Right ventricle myocardium inferior (tissue), 1 donor: ENCODE measurements around the gene EXOSC5. TPM values are rescaled to one million over a fixed set of nuclear protein-coding genes. Genes with fewer than 3 reads are reported as not detected.
A peak's percentile ranks its signal among the peaks of the same experiment; 100 is the strongest.
"Not testable (repeated sequence)": the region's sequence is repeated elsewhere in the genome, so short reads cannot be mapped to it uniquely, and the experiment has no call there.

Experiments
- ATAC-seq: fragments of 200-7000 bp; cut with Tn5 transposase; one replicate; pipeline ENCODE4 v1.9.1; 2020; ENCODE audit warnings: mild to moderate bottlenecking, moderate library complexity
- DNase-seq: peaks from one replicate; pipeline ENCODE4 v3.0.0; 2021; ENCODE audit errors: missing footprints
- intact Hi-C: fragments of 100-400 bp; cut with DNase I; formaldehyde crosslinking; loops from one replicate; pipeline ENCODE4 v1.11.0; 2022
- total RNA-seq: library from RNA; stranded (reverse); fragmentation: NEBNext Ultra II Directional; extraction: Animal tissue kit (Norgen Biotek cat#: 25700); gene quantifications from one replicate; pipeline ENCODE4 v1.2.1, GENCODE V29; 2021
- donor health status: DM: no; HTN: yes; CAD: no; lungs with severe emphysema.

EXOSC5 gene
- total RNA-seq, 1 donor from 2014 or later: 17.1 TPM

DNA sequence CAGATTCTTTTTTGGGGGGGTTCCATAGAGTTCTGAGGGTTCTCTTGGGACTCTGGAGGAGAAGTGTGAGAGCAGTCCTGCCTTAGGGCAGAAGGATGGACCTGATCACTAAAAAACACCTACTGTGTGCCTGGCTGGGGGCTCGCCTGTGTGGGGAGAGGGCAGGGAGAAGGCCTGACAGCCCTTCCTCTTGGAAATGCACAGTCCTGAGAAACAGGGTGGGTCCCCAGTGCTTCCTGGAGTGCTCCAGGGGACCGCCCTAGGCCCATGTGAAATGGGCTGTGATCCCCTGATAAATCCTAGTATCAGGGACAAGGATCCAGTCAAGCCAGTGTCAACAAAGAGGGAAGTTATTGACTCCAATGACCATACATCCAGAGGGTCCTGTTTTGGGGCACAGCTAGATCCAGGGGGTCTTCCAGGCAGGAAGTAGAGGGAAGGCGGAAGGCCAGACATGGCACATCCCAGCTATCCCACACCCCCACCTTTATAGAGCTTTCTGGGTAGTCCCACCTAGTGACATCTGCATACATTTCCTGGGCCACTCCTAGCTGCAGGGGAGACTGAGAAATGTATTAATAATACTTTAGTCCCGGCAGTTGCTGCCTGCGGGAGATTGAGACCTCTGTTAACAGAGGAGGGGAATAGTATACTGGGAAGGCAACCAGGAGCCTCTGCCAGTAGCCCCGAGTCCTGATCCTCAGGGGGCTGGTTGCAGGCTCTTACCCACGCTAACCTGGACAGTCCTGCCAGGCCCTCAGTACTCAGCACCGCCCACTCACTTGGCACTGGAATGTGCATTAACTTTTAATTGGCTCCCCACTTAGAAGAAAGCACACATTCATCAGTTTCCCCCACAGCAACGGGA, 14.2 kb upstream of the EXOSC5 start:
- intact Hi-C loops: no loop called here
- no peak for DNase-seq
- ATAC-seq: peak; percentile 2

DNA sequence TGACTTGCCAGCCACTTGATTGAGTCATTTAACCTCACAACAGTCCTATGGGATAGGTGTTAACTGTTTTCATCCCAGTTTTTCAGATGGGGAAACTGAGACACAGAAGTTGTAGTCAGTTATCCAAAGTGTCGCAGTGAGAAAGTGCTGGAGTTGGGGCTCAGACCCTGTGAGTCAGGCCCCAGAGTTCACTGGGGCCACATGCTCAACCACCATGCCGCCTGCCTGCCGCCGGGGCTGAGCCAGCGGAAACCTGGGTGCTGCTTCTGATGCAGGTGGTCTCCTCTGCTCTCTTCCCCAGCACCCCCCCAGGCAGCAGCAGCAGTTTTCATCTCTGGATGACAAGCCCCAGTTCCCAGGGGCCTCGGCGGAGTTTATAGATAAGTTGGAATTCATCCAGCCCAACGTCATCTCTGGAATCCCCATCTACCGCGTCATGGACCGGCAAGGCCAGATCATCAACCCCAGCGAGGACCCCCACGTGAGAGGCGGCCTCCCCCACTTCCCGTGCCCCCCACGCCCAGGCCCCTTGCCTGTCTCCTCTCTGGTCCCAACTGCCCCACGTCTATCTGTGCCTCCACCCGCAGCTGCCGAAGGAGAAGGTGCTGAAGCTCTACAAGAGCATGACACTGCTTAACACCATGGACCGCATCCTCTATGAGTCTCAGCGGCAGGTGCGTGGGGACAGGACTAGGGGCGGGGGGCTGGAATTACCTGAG, 13.3 kb upstream of the EXOSC5 start:
- ATAC-seq (no peak), DNase-seq (no peak)
- intact Hi-C loops: no loop called here

DNA sequence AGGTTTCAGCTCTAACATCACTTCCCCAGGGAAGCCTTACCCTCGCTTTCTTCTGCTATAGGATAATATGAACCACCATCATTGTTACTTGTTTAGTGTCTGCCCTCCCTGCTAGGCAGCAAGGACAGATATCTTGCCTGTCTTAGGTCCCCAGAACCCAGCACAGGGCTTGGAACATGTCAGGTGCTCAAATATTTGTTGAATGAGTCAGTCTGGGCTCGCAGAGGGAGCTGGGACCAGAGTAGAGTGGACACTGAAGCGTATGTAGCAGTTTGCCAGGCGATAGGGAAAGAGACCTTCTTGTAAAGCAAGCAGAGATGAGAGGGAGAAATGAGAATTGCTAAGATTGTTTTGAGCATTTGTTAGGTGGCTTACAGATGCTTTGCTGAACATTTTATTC, 12.1 kb upstream of the EXOSC5 start:
- intact Hi-C loops: no loop called here
- no peak for DNase-seq

DNA sequence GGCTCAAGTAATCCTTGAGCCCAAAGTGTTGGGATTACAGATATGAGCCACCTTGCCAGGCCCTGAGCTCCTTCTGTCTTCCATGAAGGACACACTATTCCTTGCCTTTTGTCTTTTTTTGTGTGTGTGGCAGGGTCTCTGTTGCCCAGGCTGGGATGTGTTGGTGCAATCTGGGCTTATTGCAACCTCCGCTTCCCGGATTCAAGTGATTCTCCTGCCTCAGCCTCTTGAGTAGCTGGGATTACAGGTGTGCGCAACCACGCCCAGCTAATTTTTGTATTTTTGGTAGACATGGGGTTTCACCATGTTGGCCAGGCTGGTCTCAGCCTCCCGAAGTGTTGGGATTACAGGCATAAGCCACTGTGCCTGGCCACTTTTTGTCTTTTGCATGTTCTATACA, 11.7 kb upstream of the EXOSC5 start:
- ATAC-seq, DNase-seq, intact Hi-C loops: not testable (repeated sequence)

More for the DNA sequence above, 12.1 kb upstream of the EXOSC5 start:
- peak; percentile 72 for ATAC-seq

DNA sequence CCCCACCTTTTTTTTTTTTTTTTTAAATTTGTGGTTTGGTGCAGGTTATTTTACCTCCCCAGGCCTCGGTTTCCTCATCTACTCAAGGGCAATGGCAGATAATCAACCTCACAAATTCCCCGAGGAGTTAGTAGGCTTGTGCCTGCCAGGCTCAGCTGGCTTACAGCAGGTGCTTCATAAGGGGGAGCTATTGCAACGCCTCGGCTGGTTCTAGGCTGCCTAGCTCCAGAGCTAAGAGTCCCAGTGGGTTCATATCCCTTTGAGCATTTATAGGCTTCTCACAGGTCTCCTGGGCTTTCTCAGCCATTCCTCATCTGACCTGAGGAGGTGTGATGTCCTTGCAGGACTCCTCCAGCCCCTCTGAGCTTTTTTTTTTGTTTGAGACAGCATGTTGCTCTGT, 11.1 kb upstream of the EXOSC5 start:
- DNase-seq (no peak), ATAC-seq (no peak)
- intact Hi-C loops: no loop called here

DNA sequence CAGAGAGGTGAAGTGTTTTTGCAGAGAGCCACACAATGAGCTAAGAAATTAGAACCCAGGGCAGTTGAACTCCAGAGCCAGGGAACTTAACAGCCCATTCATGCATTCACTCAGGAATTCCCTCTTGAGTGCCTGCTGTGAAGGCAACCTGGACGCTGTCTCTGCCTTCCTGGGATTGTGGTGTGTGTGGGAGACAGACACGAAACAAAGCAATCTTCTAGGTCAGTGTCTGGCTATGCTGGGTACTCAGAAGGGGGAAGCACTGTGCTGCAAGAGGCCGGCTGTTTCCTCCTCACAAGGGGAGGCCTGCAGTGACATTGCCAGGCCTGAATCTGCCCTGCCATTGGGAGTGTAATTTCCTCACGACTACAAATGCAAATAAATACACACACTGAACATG, 10.1 kb upstream of the EXOSC5 start:
- intact Hi-C loops: no loop called here
- ATAC-seq: peak; percentile 35
- no peak for DNase-seq

DNA sequence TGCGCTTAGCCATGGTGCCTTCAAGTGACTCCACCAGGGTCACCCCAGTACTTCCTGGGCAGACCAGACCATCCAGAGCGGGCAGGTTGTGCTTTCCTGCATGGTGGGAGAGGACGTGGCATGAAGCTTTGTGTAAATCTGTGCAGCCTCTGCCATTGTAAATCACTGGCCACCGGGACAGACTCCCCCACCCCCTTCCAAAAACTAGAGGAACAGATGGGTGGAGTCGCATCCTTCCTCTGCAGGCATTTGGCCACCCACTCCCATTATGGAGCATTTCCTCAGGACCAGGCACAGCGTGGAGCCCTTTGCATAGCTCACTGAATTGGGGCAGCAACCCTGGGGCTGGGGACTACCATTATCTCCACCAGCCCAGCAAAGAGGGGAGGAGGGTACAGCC, 8.6 kb upstream of the EXOSC5 start:
- ATAC-seq (no peak), DNase-seq (no peak)
- intact Hi-C loops: no loop called here

DNA sequence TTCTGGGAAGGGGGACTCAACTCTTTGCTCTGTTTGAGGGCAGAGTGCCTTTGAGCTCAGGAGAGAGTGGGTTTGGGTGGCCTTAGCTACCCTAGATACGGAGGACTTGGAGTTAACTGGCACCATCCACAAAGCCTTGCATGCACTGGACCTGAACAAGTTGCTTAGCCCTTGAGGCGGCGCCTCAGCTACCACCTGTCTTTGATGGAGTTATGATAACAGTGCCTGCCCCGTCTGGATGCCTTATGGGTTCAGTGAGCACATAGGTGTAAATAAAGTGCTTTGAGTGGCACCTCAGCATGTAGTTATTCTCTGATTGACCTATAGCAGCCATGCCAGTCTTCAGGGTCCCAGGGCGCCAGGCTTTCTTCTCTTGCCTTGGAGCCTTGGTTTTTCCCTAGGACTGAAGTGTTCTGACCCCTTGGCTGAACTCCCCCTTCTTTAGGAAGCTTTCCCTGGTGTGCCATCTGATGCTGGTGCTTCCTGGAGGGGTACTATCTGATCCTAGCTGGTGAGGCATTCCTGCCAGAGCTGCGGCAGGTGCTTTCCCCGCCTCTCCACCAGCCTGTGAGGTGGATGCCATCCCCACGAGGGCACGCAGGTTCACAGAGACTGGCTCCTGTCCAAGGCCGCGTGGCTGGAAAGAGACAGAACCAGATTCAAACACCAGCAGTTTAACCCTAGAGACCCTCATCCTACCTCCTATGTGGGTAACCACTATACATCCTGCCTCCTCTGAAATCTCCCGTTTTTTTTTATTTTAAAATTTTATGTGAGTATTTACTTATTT, 6.2 kb upstream of the EXOSC5 start:
- DNase-seq (no peak), ATAC-seq (no peak)
- intact Hi-C loops: no loop called here

DNA sequence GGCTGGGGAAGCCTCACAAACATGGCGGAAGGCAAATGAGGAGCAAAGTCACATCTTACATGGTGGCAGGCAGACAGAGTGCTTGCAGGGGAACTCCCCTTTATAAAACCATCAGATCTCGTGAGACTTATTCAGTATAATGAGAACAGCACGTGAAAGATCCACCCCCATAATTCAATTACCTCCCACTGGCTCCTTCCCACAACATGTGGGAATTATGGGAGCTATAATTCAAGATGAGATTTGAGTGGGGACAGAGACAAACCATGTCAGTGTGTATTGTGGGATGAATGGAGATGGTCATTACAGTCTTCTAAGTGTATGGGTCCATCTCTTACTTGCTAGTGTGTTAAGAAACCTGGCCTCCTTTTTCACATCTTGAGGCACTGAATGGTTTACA, 4.9 kb upstream of the EXOSC5 start:
- ATAC-seq (no peak), DNase-seq (no peak)
- intact Hi-C loops: no loop called here

DNA sequence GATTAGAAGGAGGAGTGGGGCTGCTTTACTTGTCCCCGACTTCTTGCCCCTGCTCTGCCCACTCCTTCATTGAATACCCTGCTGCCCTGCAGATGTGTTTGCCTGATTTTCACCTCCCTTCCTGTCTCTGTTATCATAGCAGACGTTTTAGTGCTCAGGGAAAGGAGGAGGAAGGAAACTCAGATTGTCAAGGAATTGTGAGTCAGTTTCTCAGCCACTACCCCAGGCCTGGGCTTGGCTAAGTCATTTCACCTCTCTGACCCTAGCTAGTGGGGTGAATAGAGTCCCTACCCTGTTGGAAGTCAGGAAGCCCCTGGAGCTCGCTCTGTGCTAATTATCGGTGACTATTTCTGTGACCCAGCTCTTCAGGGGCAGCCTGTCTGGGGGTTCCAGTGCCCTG, 4.3 kb upstream of the EXOSC5 start:
- no peak for ATAC-seq
- intact Hi-C loops: no loop called here
- no peak for DNase-seq

DNA sequence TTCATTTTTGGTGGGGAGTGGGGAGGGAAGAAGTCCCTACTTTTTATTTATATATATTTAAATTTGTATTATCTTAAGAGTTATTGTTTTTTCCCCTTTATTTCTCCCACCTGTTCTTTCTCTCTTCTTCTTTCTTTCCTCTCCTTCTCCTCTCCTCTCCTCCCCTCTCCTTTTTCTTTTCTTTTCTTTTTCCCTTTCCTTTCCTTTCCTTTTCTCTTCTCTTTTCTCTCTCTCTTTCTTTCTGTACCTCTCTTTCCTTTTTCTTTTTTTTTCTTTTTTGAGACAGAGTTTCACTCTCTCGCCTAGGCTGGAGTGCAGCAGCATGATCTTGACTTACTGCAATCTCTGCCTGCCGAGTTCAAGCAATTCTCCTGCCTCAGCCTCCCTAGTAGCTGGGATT, 2.4 kb upstream of the EXOSC5 start:
- intact Hi-C loops: no loop called here
- DNase-seq: no peak
- ATAC-seq: no peak

DNA sequence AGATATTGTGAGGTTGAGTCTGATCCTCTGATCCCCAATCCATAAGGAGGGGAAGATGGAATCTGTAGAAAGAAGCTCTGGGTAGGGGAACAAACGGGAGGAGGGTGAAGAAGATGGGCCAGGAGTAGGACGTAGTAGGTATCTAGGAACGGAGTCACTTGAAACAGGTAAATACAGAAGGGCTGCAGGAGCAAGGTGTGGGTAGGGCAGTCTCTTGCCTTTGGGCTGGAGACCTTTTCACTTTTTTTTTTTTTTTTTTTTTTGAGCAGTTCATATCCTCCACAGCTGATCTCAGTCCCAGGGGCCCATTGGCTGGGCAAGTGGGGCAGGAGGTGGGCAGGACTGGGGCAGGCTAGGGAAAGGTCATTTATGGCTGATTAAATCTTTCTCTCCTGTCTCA, 1.9 kb upstream of the EXOSC5 start:
- DNase-seq (no peak), ATAC-seq (no peak)
- intact Hi-C loops: no loop called here

DNA sequence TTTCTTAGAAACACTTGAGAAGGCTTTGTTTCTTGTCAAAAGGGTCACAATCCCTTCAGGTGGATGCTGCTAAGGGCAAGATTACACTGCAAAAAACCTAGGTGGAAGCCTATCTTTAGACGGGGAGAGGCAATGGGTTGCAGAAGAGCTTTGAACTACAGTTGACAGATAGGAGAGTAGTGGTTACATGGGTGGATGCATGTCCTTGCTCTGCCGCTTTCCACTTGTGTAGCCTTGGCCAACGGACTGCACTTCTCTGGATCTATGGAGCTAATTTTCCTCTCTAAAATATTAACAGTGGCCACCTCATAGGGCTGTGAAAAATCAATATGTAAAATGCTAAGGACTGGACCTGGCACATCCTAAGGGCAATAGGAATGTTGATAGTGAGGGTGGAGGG, 1.4 kb upstream of the EXOSC5 start:
- DNase-seq (no peak), ATAC-seq (no peak)
- intact Hi-C loops: no loop called here

DNA sequence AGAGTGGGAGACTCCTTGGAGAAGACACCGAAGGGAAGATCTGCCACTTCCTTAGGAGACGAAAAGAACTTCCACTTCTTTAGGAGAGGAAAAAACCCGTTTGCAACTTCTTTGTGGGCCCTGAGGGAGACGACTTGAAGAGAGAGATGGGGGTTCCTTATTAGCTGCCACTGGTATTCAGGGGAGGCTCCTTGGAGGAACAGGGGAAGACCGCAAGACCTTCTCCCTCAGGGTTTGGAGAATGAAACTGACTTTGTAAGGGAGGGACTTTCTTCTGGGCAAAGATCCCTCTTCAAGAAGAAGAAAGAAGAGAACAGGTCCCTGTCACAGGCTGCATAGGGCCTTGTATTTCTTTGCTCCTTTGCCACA, 875 bp upstream of the EXOSC5 start:
- DNase-seq (no peak), ATAC-seq (no peak)
- intact Hi-C loops: no loop called here

DNA sequence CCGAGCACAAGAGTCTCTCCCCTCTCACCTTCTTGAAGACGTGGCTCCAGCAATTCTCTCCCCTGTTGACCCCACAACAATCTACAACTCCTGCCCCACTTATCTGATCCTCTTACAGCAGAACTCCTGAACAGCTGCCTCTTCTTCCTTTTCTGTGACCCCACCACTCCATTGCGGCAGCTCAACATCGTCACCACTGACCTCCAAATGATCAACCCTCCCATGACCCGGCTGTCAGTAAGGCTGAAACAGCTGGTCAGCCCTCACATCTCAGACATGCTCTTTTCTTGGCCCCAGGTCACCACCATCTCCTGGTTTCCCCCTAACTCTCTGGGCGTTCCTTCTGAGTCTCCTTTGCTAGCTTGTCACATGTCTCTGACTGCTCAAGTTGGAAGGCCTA, 1.8 kb downstream of the EXOSC5 start:
- ATAC-seq: no peak
- no peak for DNase-seq
- intact Hi-C loops: no loop called here

DNA sequence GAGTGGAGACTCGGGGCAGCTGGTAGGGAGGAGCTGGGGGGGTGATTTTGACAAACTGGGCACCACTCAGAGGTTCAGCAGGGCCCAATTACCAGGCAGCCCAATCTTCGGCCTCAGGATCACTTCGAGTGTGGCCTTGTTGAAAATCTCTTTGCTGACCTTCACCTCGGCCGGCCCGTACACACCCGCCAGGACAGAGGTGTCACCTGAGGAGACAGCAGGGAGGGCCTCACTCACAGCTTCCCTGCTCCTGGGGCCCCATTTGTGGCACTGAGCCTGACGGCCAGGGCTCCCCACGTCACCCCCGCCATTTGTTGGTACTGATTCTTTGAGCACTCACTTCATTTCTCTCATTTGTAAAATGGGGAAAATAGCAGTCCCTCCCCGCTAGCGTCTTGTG, 4.4 kb downstream of the EXOSC5 start:
- no peak for DNase-seq
- ATAC-seq: no peak
- intact Hi-C loops: no loop called here

DNA sequence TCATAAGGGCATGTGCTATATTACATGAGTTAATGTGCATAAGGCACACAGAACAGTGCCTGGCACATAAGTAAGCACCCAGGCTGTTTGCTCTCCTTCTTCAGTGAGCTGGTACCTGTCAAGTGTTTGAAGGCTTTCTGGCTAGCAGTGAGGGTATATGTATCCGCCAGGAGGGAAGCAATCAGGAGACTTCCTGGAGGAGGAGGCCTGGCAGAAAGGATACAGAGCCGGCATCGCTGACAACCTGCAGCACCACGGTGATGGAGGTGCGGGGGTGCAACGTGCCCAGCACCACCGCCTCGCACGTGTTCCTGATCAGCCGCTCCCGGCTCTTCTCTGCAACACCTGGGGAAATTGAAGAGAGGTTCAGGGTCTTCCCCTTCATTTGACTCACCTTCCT, 5.5 kb downstream of the EXOSC5 start:
- intact Hi-C loops: no loop called here
- ATAC-seq: no peak

DNA sequence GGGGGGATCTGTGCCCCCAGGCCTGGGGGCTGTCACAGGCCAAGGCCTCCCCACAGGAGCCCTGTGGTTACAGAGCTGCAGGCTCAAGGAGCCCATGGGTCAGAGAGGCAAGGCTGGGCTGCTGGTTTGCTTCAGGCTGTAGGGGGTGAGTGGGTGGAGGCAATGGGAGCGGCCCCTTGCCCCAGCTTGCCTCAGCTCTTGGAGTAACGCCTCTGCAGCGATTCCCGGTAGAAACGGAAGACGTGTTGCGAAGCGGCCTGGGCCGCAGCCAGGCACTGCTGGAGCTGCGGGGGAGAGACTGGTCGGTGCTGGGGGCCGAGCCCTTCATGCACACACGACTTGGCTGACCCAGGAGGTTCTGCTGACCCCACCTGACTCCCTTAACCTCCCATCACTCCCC, 10.7 kb downstream of the EXOSC5 start:
- no peak for DNase-seq
- intact Hi-C loops: no loop called here
- peak; percentile 37 for ATAC-seq

More for the DNA sequence above, 5.5 kb downstream of the EXOSC5 start:
- DNase-seq: no peak

DNA sequence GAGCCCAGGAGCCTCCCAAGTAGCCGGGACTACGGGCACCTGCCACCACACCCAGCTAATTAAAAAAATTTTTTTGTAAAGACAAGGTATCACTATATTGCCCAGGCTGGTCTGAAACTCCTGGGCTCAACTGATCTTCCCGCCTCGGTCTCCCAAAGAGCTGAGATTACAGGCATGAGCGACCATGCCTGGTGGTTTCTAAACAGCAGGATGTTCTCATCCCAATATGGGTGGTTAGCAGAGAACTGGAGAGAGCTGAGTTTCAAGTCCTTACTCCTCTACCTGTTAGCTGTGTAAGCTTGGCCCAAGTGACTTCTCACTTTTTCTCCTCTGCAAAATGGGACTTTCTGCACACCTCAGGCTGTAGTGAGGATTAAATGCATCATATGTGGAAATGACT, 12.8 kb downstream of the EXOSC5 start:
- intact Hi-C loops: no loop called here
- DNase-seq (no peak), ATAC-seq (no peak)

DNA sequence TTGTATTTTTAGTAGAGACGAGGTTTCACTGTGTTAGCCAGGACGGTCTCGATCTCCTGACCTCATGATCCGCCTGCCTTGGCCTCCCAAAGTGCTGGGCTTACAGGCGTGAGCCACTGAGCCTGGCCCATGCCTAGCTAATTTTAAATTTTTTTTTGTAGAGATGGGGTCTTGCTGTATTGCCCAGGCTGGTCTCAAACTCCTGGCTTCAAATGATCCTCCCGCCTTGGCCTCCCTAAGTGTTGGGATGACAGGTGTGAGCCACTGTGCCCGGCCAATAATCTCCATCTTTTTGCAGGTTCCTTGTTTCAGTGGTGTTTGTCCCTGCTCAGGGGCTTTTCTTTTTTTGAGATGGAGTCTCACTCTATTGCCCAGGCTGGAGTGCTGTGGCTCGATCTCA, 15.6 kb downstream of the EXOSC5 start:
- ATAC-seq, intact Hi-C loops, DNase-seq: not testable (repeated sequence)
